Measurements from ENCODE around the gene C1orf174.

C1orf174 gene

GRCh38 chr1:3864884-3865283 lies 35.2 kb downstream of the C1orf174 start:
- no peak for DNase-seq (ENCODE audit: extremely low read depth, low read depth)
- no peak for TF ChIP-seq CTCF (IDR thresholded peaks at IDR 0.05; ENCODE audit: low read depth, low read length, missing control alignments)
- H3K4me3 ChIP-seq (replicated peaks; ENCODE audit: low read depth, low read length), result no peak overlapping the region

- TF ChIP-seq CTCF (IDR thresholded peaks at IDR 0.05; ENCODE audit: low read depth, low read length, missing control alignments), result no peak
- DNase-seq (ENCODE audit: extremely low read depth, low read depth), result no peak
- H3K4me3 ChIP-seq (replicated peaks; ENCODE audit: low read depth, low read length), result no peak overlapping the region
Measured at GRCh38 chr1:3863231-3863935, 36.7 kb downstream of the C1orf174 start.

- H3K4me3 ChIP-seq (replicated peaks; ENCODE audit: low read depth, low read length), result peak overlapping the region; percentile 97
- DNase-seq (ENCODE audit: extremely low read depth, low read depth), result peak; percentile 10
- peak; percentile 24 for TF ChIP-seq CTCF (IDR thresholded peaks at IDR 0.05; ENCODE audit: low read depth, low read length, missing control alignments)
Measured at GRCh38 chr1:3858231-3858981, 41.7 kb downstream of the C1orf174 start.

GRCh38 chr1:3857791-3858129 lies 42.3 kb downstream of the C1orf174 start:
- DNase-seq (ENCODE audit: extremely low read depth, low read depth), result no peak
- H3K4me3 ChIP-seq (replicated peaks; ENCODE audit: low read depth, low read length), result peak overlapping the region; percentile 97
- TF ChIP-seq CTCF (IDR thresholded peaks at IDR 0.05; ENCODE audit: low read depth, low read length, missing control alignments), result no peak

GRCh38 chr1:3856923-3857790 lies 42.9 kb downstream of the C1orf174 start, which contains the start of the genes CEP104 and DFFB:
CEP104 (minus strand) TSS chr1:3857211; CDS start chr1:3852407, 4,804 bp downstream.
DFFB (plus strand) TSS chr1:3857476; CDS start chr1:3857604, 128 bp downstream.
- TF ChIP-seq CTCF (IDR thresholded peaks at IDR 0.05; ENCODE audit: low read depth, low read length, missing control alignments), result no peak
- H3K4me3 ChIP-seq (replicated peaks; ENCODE audit: low read depth, low read length), result peak within 1 kb of the TSS; percentile 97
- peak; percentile 46 for DNase-seq (ENCODE audit: extremely low read depth, low read depth)

- no peak overlapping the region for H3K4me3 ChIP-seq (replicated peaks; ENCODE audit: low read depth, low read length)
- no peak for TF ChIP-seq CTCF (IDR thresholded peaks at IDR 0.05; ENCODE audit: low read depth, low read length, missing control alignments)
- no peak for DNase-seq (ENCODE audit: extremely low read depth, low read depth)
Measured at GRCh38 chr1:3852711-3853485, 47.2 kb downstream of the C1orf174 start.

Data from HFF-Myc (cell line).